RKO (cell line): ENCODE measurements around the gene BEST1.
"Not testable (repeated sequence)": the region's sequence is repeated elsewhere in the genome, so short reads cannot be mapped to it uniquely, and the experiment has no call there.

Experiments used
- DNase-seq: peaks from one replicate; pipeline ENCODE4 v3.0.0-alpha.2; 2016; ENCODE audit warnings: low spot score

The BEST1 gene

DNA sequence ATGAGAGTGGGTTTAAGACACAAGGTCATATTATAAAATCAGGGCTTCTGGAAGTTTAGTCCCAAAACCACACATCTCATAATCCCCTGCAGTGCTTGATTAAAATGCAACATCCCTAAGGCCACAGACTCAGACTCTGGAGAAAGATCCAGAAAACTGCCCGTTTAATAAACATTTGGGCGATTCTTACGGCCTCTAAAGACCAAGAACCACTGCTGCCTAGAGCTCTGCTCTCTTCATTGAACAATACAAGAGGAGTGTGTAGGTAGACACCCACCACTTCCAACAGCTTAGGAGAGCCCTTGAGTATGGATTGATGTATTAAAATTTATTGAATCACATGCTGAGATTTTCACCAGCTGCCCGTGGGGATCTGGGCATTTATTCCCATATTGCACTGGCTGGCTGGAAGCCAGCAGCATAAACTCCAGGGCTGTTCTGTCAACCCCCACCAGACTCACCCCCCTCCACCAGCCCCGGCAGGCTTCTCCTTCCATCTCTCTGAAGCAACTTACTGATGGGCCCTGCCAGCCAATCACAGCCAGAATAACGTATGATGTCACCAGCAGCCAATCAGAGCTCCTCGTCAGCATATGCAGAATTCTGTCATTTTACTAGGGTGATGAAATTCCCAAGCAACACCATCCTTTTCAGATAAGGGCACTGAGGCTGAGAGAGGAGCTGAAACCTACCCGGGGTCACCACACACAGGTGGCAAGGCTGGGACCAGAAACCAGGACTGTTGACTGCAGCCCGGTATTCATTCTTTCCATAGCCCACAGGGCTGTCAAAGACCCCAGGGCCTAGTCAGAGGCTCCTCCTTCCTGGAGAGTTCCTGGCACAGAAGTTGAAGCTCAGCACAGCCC is 749 bp upstream of the BEST1 start:
- DNase-seq = peak; percentile 86

- DNase-seq = no peak
These were observed 1.5 kb downstream of the BEST1 start for GRCh38 chr11:61951484-61952135.

DNA sequence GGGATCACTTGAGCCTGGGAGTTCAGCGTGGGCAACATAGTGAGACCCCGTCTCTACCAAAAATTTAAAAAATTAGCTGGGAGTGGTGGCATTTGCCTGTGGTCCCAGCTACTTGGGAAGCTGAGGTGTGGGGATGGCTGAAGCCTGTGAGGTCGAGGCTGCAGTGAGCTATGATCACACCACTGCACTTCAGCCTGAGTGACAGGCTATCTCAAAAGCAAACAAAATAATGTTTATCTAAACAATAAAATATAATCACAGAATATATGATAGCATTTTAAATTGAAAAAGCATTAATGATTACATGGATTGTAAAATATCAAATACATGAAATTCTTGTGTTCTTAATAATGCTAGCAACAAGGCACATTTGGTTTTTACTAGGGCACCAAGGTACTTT is 2.7 kb downstream of the BEST1 start:
- DNase-seq = no peak

DNA sequence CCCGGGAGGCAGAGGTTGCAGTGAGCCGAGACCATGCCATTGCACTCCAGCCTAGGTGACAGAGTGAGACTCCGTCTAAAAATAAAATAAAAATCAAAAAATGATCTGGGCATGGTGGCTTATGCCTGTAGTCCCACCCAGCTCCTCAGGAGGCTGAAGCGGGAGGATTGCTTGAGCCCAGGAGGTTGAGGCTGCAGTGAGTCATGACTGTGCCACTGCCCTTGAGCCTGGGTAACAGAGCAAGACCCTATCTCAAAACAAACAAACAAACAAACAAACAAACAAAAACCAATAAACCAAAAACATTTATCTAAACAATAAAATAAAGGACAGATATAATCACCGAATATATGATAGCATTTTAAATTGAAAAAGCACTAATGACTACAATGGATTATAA is 3.5 kb downstream of the BEST1 start:
- DNase-seq = not testable (repeated sequence)

GRCh38 chr11:61954106-61954850 is 4.1 kb downstream of the BEST1 start:
- no peak for DNase-seq

GRCh38 chr11:61954851-61955421 is 4.8 kb downstream of the BEST1 start:
- DNase-seq = no peak

GRCh38 chr11:61955422-61956135 is 5.4 kb downstream of the BEST1 start:
- no peak for DNase-seq

DNA sequence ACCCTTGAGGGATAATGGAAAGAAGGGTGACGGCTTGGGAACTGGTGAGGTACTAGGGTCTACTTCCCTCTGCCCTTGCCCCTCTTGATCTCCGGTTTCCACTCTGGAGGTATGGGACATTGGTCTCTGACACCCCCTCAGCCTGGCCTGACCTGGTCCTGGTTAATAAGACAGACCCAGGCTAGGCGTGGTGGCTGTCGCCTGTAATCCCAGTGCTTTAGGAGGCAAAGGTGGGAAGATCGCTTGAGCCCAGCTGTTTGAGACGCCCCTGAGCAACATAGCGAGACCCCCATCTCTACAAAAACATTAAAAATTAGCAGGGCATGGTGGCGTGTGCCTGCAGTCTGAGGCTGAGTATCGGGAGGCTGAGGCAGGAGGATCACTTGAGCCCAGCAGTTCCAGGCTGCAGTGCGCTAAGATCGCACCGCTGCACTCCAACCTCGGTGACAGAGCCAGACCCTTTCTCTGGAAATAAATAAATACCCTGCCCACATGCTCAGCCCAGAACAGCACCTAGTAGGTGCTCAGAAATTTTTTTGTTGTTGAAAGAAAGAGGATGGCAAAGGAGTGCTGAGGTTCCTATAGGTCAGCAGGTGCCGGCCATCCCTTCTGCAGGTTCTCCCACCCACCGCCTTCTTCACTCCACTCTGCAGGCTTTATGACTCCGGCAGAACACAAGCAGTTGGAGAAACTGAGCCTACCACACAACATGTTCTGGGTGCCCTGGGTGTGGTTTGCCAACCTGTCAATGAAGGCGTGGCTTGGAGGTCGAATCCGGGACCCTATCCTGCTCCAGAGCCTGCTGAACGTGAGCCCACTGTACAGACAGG is 6.3 kb downstream of the BEST1 start:
- no peak for DNase-seq

DNA sequence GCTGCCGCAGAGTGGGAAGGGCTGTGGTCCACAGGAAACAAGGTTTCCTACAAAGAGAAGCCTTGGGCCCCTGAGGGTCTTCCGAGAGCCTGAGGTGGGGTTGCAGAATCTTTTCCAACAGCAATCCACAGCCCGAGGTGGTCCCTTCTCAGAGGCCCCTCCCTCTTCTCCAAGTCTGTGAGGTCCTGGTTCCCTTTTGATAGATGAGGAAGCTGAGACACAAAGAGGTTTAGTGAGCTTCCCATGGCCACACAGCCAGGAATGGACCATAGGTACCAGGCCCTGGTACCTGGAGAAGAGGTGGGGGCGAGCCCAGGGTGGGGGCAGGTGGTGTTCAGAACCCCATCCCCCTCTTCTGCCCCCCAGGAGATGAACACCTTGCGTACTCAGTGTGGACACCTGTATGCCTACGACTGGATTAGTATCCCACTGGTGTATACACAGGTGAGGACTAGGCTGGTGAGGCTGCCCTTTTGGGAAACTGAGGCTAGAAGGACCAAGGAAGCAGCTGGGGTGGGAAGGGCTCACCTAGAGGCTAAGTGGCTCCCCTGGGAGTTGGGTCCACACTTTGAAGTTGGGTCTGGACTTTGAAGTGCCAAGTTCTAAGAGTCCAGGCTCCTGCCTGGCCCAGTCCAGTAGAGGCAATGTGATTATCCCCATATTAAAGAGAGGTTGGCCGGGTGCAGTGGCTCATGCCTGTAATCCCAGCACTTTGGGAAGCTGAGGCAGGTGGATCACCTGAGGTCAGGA is 7.0 kb downstream of the BEST1 start:
- DNase-seq = no peak

DNA sequence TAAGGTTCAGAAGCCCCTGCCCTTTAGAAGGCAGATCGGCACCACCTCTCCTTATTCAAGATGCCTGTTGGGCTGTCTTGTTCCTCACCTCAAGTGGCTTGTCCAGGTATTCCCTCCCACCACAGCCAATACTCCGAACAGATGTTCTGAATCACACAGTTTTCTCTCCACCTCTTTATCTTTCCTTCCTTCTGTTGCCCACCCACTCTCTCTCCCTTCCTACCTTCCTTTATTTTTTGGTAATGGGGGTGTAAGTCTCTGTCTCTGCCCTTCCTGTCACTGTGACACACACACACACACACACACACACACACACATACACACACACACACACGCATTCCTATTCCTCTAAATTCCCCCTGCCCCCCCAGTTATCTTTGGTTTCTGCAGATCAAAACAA is 8.4 kb downstream of the BEST1 start:
- no peak for DNase-seq

- DNase-seq = no peak
These were observed 9.0 kb downstream of the BEST1 start for GRCh38 chr11:61959114-61959513.

- DNase-seq = no peak
These were observed 9.5 kb downstream of the BEST1 start for GRCh38 chr11:61959678-61960077.

GRCh38 chr11:61960532-61960931 is 10.4 kb downstream of the BEST1 start:
- DNase-seq = no peak

DNA sequence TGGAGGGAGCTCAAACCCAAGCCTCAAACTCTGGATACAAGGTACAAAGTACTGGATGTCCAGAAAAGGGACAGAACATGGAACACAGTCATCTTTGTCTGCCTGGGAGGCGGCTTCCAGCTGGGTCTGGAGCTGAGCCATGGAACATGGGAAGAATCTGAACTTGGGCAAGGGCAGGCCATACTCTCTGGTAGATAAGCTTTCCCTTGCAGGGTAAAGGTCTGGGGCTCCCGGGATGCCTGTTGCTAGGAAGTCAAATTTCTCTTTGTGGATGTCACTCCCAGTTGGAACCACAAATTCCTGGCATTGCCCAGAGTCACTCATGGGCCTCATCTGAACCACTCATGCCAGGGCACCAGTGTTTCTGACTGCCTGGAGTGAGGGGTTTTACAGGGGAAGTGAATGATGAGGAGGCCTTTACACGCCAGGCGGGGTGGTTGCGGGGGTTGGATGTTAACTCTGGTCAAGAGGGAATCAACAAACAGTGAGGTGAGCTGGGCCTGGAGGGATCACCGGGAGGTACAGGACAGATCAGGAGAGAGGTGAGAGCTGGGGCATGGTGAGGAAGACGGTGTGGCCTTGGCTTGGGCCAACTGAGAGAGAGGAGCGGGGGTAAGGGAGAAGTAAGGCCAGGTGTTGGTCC is 11.5 kb downstream of the BEST1 start:
- DNase-seq = no peak

DNA sequence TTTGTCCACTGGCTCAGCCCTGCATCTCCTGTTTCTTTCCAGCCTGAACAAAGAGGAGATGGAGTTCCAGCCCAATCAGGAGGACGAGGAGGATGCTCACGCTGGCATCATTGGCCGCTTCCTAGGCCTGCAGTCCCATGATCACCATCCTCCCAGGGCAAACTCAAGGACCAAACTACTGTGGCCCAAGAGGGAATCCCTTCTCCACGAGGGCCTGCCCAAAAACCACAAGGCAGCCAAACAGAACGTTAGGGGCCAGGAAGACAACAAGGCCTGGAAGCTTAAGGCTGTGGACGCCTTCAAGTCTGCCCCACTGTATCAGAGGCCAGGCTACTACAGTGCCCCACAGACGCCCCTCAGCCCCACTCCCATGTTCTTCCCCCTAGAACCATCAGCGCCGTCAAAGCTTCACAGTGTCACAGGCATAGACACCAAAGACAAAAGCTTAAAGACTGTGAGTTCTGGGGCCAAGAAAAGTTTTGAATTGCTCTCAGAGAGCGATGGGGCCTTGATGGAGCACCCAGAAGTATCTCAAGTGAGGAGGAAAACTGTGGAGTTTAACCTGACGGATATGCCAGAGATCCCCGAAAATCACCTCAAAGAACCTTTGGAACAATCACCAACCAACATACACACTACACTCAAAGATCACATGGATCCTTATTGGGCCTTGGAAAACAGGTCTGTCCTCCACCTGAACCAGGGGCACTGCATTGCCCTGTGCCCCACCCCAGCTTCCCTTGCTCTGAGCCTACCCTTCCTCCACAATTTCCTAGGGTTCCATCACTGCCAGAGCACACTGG is 12.3 kb downstream of the BEST1 start:
- no peak for DNase-seq

DNA sequence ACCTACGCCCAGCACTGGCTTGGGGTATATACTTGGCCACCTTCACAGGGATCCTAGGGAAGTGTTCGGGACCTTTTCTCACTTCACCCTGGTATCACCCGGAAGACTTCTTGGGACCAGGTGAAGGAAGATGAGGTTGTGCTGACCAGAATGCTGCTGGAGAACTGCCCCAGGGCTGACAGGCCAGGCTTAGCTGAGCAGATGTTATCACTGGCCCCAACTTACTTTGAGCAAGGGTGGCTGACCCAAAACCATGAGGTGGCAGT is 12.8 kb downstream of the BEST1 start:
- no peak for DNase-seq

DNA sequence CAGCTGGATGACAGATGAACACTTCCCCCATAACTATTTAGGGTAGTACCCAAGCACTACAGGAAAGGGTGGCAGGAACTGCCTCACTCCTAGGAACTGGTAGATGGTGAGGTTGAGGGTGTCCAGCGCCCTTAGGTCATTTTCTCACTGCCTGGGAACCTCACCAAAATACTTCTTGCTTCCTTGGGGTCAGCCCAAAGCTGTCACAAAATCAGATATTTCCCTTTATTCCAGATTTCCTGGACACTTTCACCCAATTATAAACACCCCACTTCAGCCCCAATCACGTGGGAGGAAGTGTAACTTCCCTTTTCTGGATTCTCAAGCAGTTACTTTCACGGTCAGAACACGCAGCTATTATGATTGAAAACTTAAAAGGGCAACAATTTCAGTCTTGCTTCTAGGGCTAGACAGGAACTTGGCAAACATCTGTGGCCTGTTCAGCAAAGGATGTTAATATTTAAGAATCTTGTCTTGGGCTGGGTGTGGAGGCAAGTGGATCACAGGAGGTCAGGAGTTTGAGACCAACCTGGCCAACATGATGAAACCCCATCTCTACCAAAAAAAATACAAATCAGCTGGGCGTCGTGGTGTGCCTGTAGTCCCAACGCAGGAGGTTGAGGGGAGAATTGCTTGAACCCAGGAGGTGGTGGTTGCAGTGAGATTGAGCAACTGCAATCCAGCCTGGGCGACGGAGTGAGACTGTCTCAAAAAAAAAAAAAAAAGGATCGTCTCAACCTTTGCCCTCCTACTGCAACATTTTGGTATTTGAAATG is 13.3 kb downstream of the BEST1 start:
- no peak for DNase-seq

GRCh38 chr11:61964058-61964665 is 14.0 kb downstream of the BEST1 start:
- DNase-seq = no peak
